Natural killer cell (primary cell): ENCODE data around the gene RAB3IP. TPM values are rescaled to one million over a fixed set of nuclear protein-coding genes. Genes with fewer than 3 reads are reported as not detected.
"Not testable (repeated sequence)": the region's sequence is repeated elsewhere in the genome, so short reads cannot be mapped to it uniquely, and the experiment has no call there.

Experiments
- ATAC-seq, 3 donors: fragments of 150-1000 bp in 2 of 3; fragments of 200-7000 bp in 1 of 3; cut with Tn5 transposase; 1 replicate in 1 of 3; 2 replicates in 2 of 3; pipeline ENCODE4 v1.10.0; 2021; ENCODE audit warnings: mild to moderate bottlenecking in 2 of 3, moderate library complexity in 2 of 3
- DNase-seq, 2 donors: peaks; one replicate each; pipeline versions ENCODE4 v3.0.0 to v3.0.0-alpha.2; 2013 to 2021; ENCODE audit warnings: mixed read lengths in 1 of 2
- H3K27ac ChIP-seq: one replicate; pipeline ENCODE4 v1.5.1; 2013; ENCODE audit warnings: mild to moderate bottlenecking, low read length
- H3K27me3 ChIP-seq: one replicate; pipeline ENCODE4 v1.6.1; 2013; ENCODE audit warnings: low read length; ENCODE audit not compliant: control insufficient read depth, insufficient read depth
- H3K36me3 ChIP-seq: one replicate; pipeline ENCODE4 v1.6.1; 2013; ENCODE audit warnings: low read length; ENCODE audit not compliant: control insufficient read depth, insufficient read depth
- H3K4me1 ChIP-seq: one replicate; pipeline ENCODE4 v1.6.1; 2013; ENCODE audit warnings: low read length; ENCODE audit not compliant: control insufficient read depth, insufficient read depth
- H3K4me3 ChIP-seq: one replicate; pipeline ENCODE4 v1.5.1; 2013; ENCODE audit warnings: low read length
- H3K9me3 ChIP-seq: one replicate; pipeline ENCODE4 v1.6.1; 2013; ENCODE audit warnings: low read length; ENCODE audit not compliant: control insufficient read depth, insufficient read depth
- H3K27ac Mint-ChIP-seq, 2 donors: one replicate each; pipeline ENCODE4 v1.8.0; 2022; ENCODE audit warnings: mild to moderate bottlenecking in 2 of 2, mixed read lengths in 2 of 2, moderate library complexity in 1 of 2
- H3K27me3 Mint-ChIP-seq, 2 donors: one replicate each; pipeline ENCODE4 v1.8.0; 2022; ENCODE audit warnings: low read depth in 2 of 2, mixed read lengths in 2 of 2
- H3K36me3 Mint-ChIP-seq: one replicate; pipeline ENCODE4 v1.8.0; 2022; ENCODE audit warnings: mixed read lengths
- H3K4me1 Mint-ChIP-seq, 2 donors: one replicate each; pipeline ENCODE4 v1.8.0; 2022; ENCODE audit warnings: mixed read lengths in 2 of 2
- H3K4me3 Mint-ChIP-seq: one replicate; pipeline ENCODE4 v1.8.0; 2022; ENCODE audit warnings: mild to moderate bottlenecking, moderate library complexity, mixed read lengths
- H3K9me3 Mint-ChIP-seq, 2 donors: one replicate each; pipeline ENCODE4 v1.8.0; 2022; ENCODE audit warnings: mixed read lengths in 2 of 2
- WGBS: methylation state at CpG from one replicate; pipeline ENCODE4 v1.1.7; 2013; ENCODE audit warnings: missing lambda C conversion rate; ENCODE audit not compliant: insufficient coverage; 5-methylcytosine and 5-hydroxymethylcytosine counted together
- intact Hi-C: fragments of 100-400 bp; cut with micrococcal nuclease; formaldehyde crosslinking; loops from one replicate; pipeline ENCODE4 v1.14.2; 2022
- total RNA-seq, 4 donors: library from RNA; stranded (reverse); fragments of 120-200 nt in 1 of 4; gene quantifications; one replicate each; pipeline versions ENCODE4 v1.2.3 to v1.2.4, GENCODE V29; 2013 to 2022
- TF ChIP-seq, protein P1 (sequence below): fragments of 200-600 bp; IDR thresholded peaks from one replicate; pipeline ENCODE4 v1.8.0; 2022; ENCODE audit warnings: antibody characterized with exemption

RAB3IP gene
- total RNA-seq, 3 donors from 2014 or later (not counting 1 experiment from before 2014, with no cell fraction given), result 6.7 to 8.7 (median 8.5) TPM

DNA sequence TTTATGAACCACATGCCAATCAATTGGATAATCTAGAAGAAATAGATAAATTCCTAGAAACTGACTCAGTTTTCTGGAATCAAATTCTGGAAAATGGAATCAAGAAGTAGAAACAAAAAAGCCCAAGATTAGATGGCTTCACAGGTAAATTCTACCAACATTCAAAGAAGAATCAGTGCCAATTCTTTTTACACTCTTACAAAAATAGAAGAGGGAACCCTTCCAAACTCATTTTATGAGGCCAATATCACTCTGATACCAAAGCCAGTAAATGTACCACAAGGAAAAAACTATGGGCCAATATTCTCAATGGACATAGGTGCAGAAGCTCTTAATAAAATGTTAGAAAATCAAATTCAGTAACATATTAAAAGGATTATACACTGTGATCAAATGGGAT, 50.7 kb downstream of the RAB3IP start:
- peaks cover 4 to 8% of the 10 kb centered on the region in 2 donors for H3K9me3 Mint-ChIP-seq
- H3K27ac ChIP-seq, result no peak overlapping the region
- H3K4me3 ChIP-seq, result no peak overlapping the region
- no peaks in the 10 kb centered on the region for H3K27me3 Mint-ChIP-seq
- intact Hi-C loops, result no loop called here
- no peak overlapping the region for H3K4me3 Mint-ChIP-seq
- H3K36me3 ChIP-seq, result peaks cover 2% of the 10 kb centered on the region
- no peaks in the 10 kb centered on the region for H3K4me1 Mint-ChIP-seq
- TF ChIP-seq, protein P1, sequence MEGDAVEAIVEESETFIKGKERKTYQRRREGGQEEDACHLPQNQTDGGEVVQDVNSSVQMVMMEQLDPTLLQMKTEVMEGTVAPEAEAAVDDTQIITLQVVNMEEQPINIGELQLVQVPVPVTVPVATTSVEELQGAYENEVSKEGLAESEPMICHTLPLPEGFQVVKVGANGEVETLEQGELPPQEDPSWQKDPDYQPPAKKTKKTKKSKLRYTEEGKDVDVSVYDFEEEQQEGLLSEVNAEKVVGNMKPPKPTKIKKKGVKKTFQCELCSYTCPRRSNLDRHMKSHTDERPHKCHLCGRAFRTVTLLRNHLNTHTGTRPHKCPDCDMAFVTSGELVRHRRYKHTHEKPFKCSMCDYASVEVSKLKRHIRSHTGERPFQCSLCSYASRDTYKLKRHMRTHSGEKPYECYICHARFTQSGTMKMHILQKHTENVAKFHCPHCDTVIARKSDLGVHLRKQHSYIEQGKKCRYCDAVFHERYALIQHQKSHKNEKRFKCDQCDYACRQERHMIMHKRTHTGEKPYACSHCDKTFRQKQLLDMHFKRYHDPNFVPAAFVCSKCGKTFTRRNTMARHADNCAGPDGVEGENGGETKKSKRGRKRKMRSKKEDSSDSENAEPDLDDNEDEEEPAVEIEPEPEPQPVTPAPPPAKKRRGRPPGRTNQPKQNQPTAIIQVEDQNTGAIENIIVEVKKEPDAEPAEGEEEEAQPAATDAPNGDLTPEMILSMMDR, result no peak
- ATAC-seq (no peak), DNase-seq (no peak)
- H3K36me3 Mint-ChIP-seq, result peaks cover 29% of the 10 kb centered on the region
- H3K4me1 ChIP-seq, result no peaks in the 10 kb centered on the region
- H3K27me3 ChIP-seq, result no peaks in the 10 kb centered on the region
- no peak overlapping the region for H3K27ac Mint-ChIP-seq
- no peaks in the 10 kb centered on the region for H3K9me3 ChIP-seq

DNA sequence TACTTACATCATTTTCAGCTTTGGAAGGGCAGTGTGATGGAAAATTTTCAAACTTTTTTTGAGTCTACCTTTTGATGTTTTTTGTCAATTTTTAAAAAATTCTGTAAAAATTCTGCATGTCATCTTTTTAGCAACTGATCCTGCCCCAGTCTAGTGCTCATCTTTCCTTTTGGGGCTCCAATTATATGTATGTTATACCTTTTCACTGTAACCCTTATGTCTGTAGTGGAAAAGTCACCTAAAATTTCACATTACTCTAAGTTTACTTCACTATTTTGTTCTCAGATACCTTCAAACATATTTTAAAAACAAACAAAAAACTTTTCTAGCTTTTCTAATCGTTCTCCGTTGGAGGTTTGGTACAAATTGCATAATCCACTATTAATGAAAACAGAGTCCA, 53.9 kb downstream of the RAB3IP start:
- TF ChIP-seq, protein P1, result no peak
- Mint-ChIP-seq H3K9me3 (peaks cover 4 to 8% of the 10 kb centered on the region in 2 donors), H3K27ac (no peak overlapping the region), H3K4me1 (no peaks in the 10 kb centered on the region), H3K4me3 (no peak overlapping the region), H3K27me3 (no peaks in the 10 kb centered on the region), H3K36me3 (peaks cover 43% of the 10 kb centered on the region)
- Histone ChIP-seq H3K9me3 (no peaks in the 10 kb centered on the region), H3K27me3 (no peaks in the 10 kb centered on the region), H3K4me1 (no peaks in the 10 kb centered on the region), H3K4me3 (no peak overlapping the region), H3K27ac (no peak overlapping the region), H3K36me3 (peaks cover 5% of the 10 kb centered on the region)
- intact Hi-C loops, result no loop called here
- WGBS, result 100% methylated on average over 2 of the region's 2 CpGs
- DNase-seq (no peak), ATAC-seq (no peak)

DNA sequence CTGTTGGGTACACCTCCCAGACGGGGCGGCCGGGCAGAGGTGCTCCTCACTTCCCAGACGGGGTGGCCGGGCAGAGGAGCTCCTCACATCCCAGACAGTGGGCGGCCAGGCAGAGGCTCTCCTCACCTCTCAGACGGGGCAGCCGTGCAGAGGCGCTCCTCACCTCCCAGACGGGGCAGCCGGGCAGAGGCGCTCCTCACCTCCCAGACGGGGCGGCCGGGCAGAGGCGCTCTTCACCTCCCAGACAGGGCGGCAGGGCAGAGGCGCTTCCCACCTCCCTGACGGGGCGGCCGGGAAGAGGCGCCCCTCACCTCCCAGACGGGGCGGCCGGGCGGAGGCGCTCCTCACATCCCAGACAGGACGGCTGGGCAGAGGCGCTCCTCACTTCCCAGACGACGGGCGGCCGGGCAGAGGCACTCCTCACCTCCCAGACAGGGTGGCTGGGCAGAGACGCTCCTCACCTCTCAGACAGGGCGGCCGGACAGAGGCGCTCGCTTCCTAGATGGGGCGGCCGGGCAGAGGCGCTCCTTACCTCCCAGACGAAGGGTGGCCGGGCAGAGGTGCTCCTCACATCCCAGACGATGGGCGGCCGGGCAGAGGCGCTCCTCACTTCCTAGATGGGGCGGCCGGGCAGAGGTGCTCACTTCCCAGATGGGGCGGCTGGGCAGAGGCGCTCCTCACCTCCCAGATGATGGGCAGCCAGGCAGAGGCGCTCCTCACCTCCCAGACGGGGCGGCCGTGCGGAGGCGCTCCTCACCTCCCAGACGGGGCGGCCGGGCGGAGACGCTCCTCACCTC, 68.6 kb downstream of the RAB3IP start:
- H3K4me1 Mint-ChIP-seq, H3K36me3 Mint-ChIP-seq, ATAC-seq, H3K4me1 ChIP-seq, H3K4me3 ChIP-seq, H3K27ac ChIP-seq, H3K27ac Mint-ChIP-seq, intact Hi-C loops, H3K9me3 ChIP-seq, H3K27me3 ChIP-seq, H3K4me3 Mint-ChIP-seq, H3K27me3 Mint-ChIP-seq, H3K36me3 ChIP-seq, DNase-seq: not testable (repeated sequence)
- WGBS, result 97% methylated on average over 62 of the region's 62 CpGs
- H3K9me3 Mint-ChIP-seq, result peaks cover 7 to 11% of the 10 kb centered on the region in 2 donors

DNA sequence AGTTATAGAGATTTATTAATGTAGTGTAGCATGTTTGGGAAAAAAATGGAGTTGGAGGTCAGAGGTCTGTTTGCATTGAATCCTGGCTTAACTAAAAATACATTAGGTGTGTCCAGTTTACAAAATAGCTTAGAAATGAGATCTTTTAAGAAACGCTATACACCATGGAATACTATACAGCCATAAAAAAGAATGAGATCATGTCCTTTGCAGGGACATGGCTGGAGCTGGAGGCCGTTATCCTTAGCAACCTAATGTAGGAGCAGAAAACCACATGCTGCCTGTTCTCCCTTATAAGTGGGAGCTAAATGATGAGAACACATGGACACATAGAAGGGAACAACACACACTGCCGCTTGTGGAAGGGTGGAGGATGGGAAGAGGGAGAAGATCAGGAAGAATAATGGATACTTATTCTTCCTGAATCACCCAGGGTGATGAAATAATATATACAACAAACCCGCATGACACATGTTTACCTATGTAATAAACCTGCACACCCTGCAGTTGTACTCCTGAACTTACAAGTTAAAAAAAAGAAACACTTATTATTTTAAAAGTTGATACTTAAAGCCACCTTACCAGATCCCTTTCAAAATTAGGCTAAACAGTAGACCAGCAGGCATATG, 72.3 kb downstream of the RAB3IP start:
- peaks cover 7 to 11% of the 10 kb centered on the region in 2 donors for H3K9me3 Mint-ChIP-seq

More for the DNA sequence above, 72.3 kb downstream of the RAB3IP start:
- Histone ChIP-seq H3K27ac (no peak overlapping the region), H3K4me3 (no peak overlapping the region), H3K9me3 (peaks cover 8% of the 10 kb centered on the region), H3K36me3 (no peaks in the 10 kb centered on the region), H3K4me1 (no peaks in the 10 kb centered on the region), H3K27me3 (no peaks in the 10 kb centered on the region)
- no peaks in the 10 kb centered on the region for H3K4me1 Mint-ChIP-seq
- peaks cover 10% of the 10 kb centered on the region for H3K36me3 Mint-ChIP-seq
- TF ChIP-seq, protein P1, result no peak
- WGBS, result 100% methylated on average over 2 of the region's 4 CpGs
- no peak for DNase-seq
- intact Hi-C loops, result no loop called here
- H3K4me3 Mint-ChIP-seq, result no peak overlapping the region
- H3K27ac Mint-ChIP-seq, result no peak overlapping the region
- no peaks in the 10 kb centered on the region for H3K27me3 Mint-ChIP-seq
- ATAC-seq, result no peak
